HG03378 (cell line): ENCODE data around the gene MAD1L1.

Experiments used
- ATAC-seq: cut with Tn5 transposase; IDR thresholded peaks from one replicate; pipeline ENCODE4 v1.9.1; 2021; ENCODE audit warnings: mild to moderate bottlenecking, moderate library complexity; ENCODE audit not compliant: unreplicated experiment

MAD1L1 gene

DNA sequence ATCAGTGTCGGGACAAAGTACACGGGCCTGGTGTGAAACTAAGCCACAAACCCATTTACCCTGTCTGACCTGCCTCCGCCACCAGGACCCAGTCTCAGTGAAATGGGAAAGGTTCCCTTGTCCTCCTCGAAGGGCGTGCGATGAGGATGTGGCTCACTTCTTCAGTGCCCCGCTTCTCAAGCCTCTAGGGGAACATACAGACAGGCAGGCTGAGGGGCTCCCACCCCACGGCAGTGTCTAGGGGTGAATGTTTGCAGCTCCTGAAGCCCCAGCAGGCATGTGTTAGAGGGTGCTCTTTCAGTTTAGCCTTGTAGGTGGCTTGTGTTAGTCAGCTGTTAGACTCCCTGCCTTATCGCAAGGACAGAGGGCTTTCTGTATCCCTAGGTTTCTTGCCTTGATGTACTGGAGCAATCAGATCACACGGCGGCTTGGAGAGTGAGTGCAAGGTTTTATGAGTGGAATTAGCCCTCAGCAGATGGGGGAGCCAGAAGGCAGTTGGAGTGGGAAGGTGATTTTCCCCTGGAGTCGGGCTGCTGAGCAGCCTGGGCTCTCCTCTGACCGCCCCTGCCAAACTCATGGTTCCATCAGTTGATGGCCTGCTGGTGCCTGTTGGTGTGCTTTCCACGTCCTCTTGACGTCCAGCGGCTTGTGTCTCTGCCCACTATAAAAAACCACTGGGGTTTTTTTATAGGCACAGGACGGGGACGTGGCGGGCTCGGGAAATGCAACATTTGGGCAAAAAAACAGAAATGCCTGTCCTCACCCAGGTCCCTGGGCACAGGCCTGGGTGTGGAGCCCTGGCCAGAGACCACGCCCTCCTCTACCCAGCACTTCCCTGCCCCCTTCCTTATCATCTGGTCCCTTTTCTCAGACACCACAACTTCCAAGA lies 10.0 kb upstream of the MAD1L1 start:
- no peak for ATAC-seq

GRCh38 chr7:2241580-2242540 lies 9.1 kb upstream of the MAD1L1 start, which contains the start of the genes MRM2 and NUDT1:
Gene MRM2, minus strand, starts transcription at chr7:2242205. Its CDS starts 36 bp downstream, at chr7:2242169.
Gene NUDT1, plus strand, starts transcription at chr7:2242226. Its CDS starts 2,349 bp downstream, at chr7:2244575.
- no peak for ATAC-seq

DNA sequence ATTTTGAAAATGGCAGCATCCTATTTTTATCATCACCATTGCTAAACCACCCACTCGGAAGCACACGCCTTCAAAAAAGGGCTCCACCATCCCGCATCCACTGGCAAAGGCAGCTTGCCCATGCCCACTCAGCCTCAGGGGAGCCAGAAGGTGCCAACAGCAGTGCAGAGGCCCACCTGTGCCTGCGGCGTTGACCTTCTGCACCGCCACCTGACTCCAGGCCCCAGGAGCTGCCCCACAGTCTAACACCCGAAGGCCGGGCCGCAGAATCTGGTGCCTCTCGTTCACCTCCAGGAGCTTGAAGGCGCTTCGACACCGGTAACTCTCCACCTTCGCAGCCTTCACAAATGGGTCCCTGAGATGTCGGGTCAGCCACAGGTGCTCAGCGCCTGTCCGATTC lies 6.5 kb upstream of the MAD1L1 start:
- no peak for ATAC-seq

- peak; percentile 72 for ATAC-seq
These were observed 4.4 kb upstream of the MAD1L1 start for GRCh38 chr7:2237109-2237602.

GRCh38 chr7:2233926-2234325 lies 1.2 kb upstream of the MAD1L1 start:
- ATAC-seq: no peak

- peak; percentile 7 for ATAC-seq
These were observed 566 bp downstream of the MAD1L1 start for GRCh38 chr7:2231992-2232765.

- no peak for ATAC-seq
These were observed 1.9 kb downstream of the MAD1L1 start for GRCh38 chr7:2230882-2231281.

DNA sequence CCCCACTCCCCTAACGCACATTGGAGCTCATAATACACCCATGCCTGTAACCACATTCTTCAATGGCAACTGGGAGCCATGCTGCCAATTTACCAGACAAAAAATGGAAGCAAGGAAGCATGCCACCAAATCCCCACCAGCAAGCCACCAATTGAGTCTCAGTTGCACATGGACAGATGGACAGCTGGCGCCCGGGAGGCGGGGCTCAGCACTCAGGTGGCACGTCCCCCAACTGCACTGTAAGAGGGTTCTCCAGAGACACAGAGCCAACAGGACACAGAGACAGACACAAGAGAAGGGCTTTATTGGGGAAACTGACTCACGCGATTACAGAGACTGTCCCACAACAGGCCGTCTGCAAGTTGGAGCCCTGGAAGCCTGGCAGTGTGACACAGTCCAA lies 2.5 kb downstream of the MAD1L1 start:
- ATAC-seq: no peak

DNA sequence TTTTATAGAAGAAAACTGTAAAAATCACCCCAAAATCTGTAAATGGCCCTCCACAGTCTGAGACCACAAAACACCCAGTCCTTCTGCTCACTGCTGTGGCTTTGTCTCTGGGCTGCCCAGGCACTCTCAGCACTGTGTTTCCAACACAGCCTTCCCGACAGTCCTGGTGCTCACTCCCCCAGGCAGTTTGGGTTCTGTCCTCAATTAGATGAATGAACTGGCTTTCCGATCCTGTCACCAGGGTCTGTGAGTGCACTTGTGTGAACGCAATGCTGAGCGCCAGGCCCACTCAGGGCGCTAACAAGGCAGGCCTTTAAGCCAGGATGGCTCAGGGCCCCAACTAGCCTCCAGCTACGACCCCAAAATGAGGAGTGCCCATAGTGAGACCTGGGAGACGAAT lies 3.3 kb downstream of the MAD1L1 start:
- no peak for ATAC-seq

- no peak for ATAC-seq
These were observed 3.8 kb downstream of the MAD1L1 start for GRCh38 chr7:2228921-2229320.

DNA sequence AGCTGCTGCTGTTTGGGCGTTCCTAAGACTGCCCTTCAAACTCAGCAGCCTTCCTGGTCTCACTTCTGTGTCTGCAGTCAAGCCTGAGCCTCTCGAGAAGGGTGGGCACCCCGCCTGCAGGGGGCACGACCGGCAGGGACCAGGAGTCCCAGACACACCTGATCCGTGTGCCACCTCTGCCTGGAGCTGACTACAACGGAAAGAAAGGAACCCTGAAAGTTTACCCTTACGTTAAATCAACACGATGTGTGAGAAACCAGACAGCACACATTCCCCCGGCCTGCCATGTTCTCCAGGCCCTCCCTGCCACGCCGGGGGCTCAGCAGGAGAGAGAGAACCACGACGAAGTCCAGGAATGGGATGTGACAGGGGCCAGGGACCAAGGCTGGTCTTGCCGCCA lies 5.0 kb downstream of the MAD1L1 start:
- ATAC-seq: no peak

- no peak for ATAC-seq
These were observed 6.9 kb downstream of the MAD1L1 start for GRCh38 chr7:2225830-2226229.

- ATAC-seq: no peak
These were observed 7.4 kb downstream of the MAD1L1 start for GRCh38 chr7:2225336-2225735.

GRCh38 chr7:2224934-2225333 lies 7.8 kb downstream of the MAD1L1 start:
- no peak for ATAC-seq

DNA sequence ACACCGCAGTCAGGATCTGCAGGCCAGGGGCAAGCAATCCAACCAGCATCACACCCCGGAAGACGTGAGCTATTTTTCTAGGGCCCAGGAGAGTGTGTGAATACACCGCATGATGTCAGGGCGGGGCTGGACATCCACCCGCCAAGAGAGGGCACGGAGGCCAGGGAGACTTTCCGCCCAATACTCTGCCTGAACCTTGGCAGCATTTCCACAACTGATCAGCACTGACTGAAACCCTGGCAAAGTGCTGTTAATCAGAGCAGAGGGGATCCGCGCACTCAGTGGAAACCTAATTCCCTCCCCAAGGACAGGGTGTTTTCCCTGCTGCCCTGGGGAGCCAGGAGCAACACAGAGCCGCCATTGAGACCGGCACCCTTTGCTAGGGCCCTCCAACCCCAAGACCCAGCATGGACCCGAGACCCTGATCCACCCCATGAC lies 8.2 kb downstream of the MAD1L1 start:
- no peak for ATAC-seq

GRCh38 chr7:2223321-2223720 lies 9.4 kb downstream of the MAD1L1 start:
- ATAC-seq: no peak

DNA sequence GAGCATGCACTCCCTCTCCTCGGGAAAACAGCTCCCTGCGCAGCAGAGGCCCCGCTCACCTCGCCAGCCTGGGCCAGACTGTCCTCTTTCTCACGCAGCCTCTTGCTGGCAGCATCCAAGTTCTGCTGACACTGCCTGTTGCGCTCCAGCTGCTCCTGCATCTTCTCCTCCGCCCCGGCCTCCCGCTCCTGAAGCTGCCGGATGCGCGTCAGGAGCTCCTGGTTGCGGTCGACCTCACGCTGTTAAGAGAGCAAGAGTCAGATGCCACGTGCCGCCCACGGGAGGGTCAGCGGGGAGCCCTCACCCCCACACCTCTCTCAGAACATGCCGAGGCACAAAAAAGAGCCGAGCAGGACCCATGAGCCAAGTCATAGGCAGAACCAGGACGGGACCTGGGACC lies 10.2 kb downstream of the MAD1L1 start:
- ATAC-seq: no peak

DNA sequence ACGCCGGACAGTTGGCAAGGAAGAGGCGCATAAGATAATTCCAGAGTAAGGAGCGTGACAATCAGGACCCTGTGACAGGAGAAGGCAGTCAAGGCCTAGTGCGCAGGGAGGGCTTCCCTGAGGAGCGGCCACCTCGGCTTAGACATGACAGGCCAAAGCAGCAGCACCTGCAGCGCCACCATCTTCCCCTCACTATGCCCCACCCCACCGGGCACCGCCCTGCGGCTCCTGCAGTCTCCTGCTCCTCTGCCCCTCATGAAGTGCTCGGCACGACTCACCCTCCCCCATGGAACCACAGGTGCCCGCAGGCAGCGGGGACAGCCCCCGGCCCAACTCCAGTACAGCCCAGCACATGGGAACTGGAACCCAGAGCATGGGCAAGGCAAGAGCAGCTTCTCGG lies 11.8 kb downstream of the MAD1L1 start:
- no peak for ATAC-seq

DNA sequence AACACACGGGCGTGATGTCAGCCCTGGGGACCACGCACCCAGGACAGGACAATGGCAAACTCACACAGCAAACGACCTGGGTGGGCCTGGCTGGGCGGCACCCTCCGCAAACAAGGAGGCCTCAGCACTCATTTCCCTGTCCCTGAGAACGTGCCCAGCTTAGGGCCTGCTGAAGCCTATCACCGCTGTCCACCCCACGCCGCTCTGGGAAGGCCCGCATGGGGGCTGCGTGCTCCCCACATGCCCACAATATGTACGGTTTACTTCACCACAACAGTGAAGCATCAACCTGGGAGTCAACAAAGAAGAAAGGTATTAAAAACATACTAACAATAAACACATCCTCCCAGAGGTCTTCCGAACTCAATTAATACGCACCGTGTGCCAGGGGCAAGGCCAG lies 12.2 kb downstream of the MAD1L1 start:
- ATAC-seq: no peak

GRCh38 chr7:2220030-2220429 lies 12.7 kb downstream of the MAD1L1 start:
- ATAC-seq: no peak

GRCh38 chr7:2219606-2220005 lies 13.1 kb downstream of the MAD1L1 start:
- no peak for ATAC-seq
